Neural cell (in vitro differentiated cells): ENCODE data around the gene CDK5R1. TPM values are rescaled to one million over a fixed set of nuclear protein-coding genes. Genes with fewer than 3 reads are reported as not detected.

Experiments
- H2AFZ ChIP-seq: fragments of 200-600, 300-800 bp; sonication (generic), shearing (Covaris generic); 2 replicates; pipeline ENCODE4 v1.6.0; 2014; ENCODE audit warnings: low read depth, mild to moderate bottlenecking, antibody characterized with exemption, low read length, moderate library complexity
- H3F3A ChIP-seq: fragments of 200-600 bp; shearing (Covaris generic); 2 replicates; pipeline ENCODE4 v1.6.1; 2016; ENCODE audit warnings: mild to moderate bottlenecking, moderate library complexity, mixed read lengths, antibody characterized with exemption, low read length; ENCODE audit not compliant: insufficient read depth, poor library complexity, severe bottlenecking
- H3K27ac ChIP-seq: fragments of 200-600, 300-800 bp; sonication (generic), shearing (Covaris generic); 2 replicates; pipeline ENCODE4 v1.5.1; 2014; ENCODE audit warnings: mild to moderate bottlenecking, low read length, moderate library complexity
- H3K27me3 ChIP-seq: fragments of 300-800, 200-600 bp; sonication (generic), shearing (Covaris generic); 2 replicates; pipeline ENCODE4 v1.6.0; 2014; ENCODE audit warnings: mild to moderate bottlenecking, low read depth, low read length, moderate library complexity; ENCODE audit not compliant: insufficient read depth
- H3K36me3 ChIP-seq: fragments of 300-800, 200-600 bp; sonication (generic), shearing (Covaris generic); 2 replicates; pipeline ENCODE4 v1.5.1; 2014; ENCODE audit warnings: mild to moderate bottlenecking, antibody characterized with exemption, low read length, moderate library complexity; ENCODE audit not compliant: insufficient read depth
- H3K4me2 ChIP-seq: fragments of 300-800, 200-600 bp; sonication (generic), shearing (Covaris generic); 2 replicates; pipeline ENCODE4 v1.6.0; 2014; ENCODE audit warnings: mild to moderate bottlenecking, low read length
- H3K4me3 ChIP-seq: fragments of 300-800, 200-600 bp; sonication (generic), shearing (Covaris generic); 2 replicates; pipeline ENCODE4 v1.5.1; 2014; ENCODE audit warnings: mild to moderate bottlenecking, low read length, moderate library complexity
- H3K79me2 ChIP-seq: fragments of 200-600 bp; shearing (Covaris generic); replicated peaks from 2 replicates; pipeline ENCODE4 v1.6.0; 2014; ENCODE audit warnings: mild to moderate bottlenecking, low read length, moderate library complexity; ENCODE audit not compliant: insufficient read depth
- H3K9ac ChIP-seq: fragments of 300-800, 200-600 bp; sonication (generic), shearing (Covaris generic); 2 replicates; pipeline ENCODE4 v1.6.1; 2016; ENCODE audit warnings: mild to moderate bottlenecking, low read length, mixed read lengths
- H3K9me2 ChIP-seq: fragments of 200-600 bp; shearing (Covaris generic); 2 replicates; pipeline ENCODE4 v1.6.1; 2016; ENCODE audit warnings: mild to moderate bottlenecking, low read length, mixed read lengths; ENCODE audit not compliant: insufficient read depth
- H3K9me3 ChIP-seq: fragments of 200-600, 300-800 bp; sonication (generic), shearing (Covaris generic); 2 replicates; pipeline ENCODE4 v1.6.1; 2016; ENCODE audit warnings: mild to moderate bottlenecking, mixed run types, low read length, moderate library complexity, mixed read lengths
- H4K20me1 ChIP-seq: fragments of 200-600 bp; shearing (Covaris generic); 2 replicates; pipeline ENCODE4 v1.6.1; 2016; ENCODE audit warnings: mild to moderate bottlenecking, mixed run types; ENCODE audit not compliant: insufficient read depth
- EP300 ChIP-seq: fragments of 450-650 bp; conservative IDR thresholded peaks from 2 replicates; pipeline ENCODE4 v1.6.1; 2014; ENCODE audit warnings: antibody characterized with exemption, mild to moderate bottlenecking, moderate library complexity; ENCODE audit not compliant: poor library complexity, severe bottlenecking
- EZH2 ChIP-seq: fragments of 200-600, 300-800 bp; shearing (Covaris generic), sonication (generic); IDR thresholded peaks from 2 replicates; pipeline ENCODE4 v1.6.1; 2014; ENCODE audit warnings: antibody characterized with exemption, low read length, borderline replicate concordance, mild to moderate bottlenecking; ENCODE audit not compliant: insufficient read depth, poor library complexity, severe bottlenecking
- MXI1 ChIP-seq: fragments of 450-650 bp; conservative IDR thresholded peaks from 2 replicates; pipeline ENCODE4 v1.6.1; 2014; ENCODE audit warnings: antibody characterized with exemption, mild to moderate bottlenecking; ENCODE audit not compliant: poor library complexity, severe bottlenecking
- POLR2AphosphoS5 ChIP-seq: IDR thresholded peaks from 2 replicates; pipeline ENCODE4 v1.6.1; 2012
- RAD21 ChIP-seq: fragments of 450-650 bp; conservative IDR thresholded peaks from 2 replicates; pipeline ENCODE4 v1.6.1; 2014; ENCODE audit warnings: antibody characterized with exemption, mild to moderate bottlenecking, moderate library complexity
- SMC3 ChIP-seq: fragments of 450-650 bp; conservative IDR thresholded peaks from 2 replicates; pipeline ENCODE4 v1.6.1; 2014; ENCODE audit warnings: antibody characterized with exemption, mild to moderate bottlenecking, moderate library complexity; ENCODE audit not compliant: poor library complexity
- TAF1 ChIP-seq: IDR thresholded peaks from 2 replicates; pipeline ENCODE4 v1.6.1; 2012; ENCODE audit warnings: low read depth
- polyA plus RNA-seq: library from polyadenylated mRNA; depleted of rRNA; stranded (reverse); fragments of >200 nt; gene quantifications from 2 replicates; pipeline ENCODE4 v1.2.3, GENCODE V29; 2014
- TF ChIP-seq, protein P1 (sequence below): fragments of 450-650 bp; IDR thresholded peaks from 2 replicates; pipeline ENCODE4 v1.5.1; 2014; ENCODE audit warnings: antibody characterized with exemption, mild to moderate bottlenecking, moderate library complexity; ENCODE audit not compliant: poor library complexity, severe bottlenecking
- TF ChIP-seq, protein P2 (sequence below): IDR thresholded peaks from 2 replicates; pipeline ENCODE4 v1.6.1; 2012; ENCODE audit warnings: borderline replicate concordance

CDK5R1 gene
- polyA plus RNA-seq, 1 donor from 2014 or later, result 199 TPM

DNA sequence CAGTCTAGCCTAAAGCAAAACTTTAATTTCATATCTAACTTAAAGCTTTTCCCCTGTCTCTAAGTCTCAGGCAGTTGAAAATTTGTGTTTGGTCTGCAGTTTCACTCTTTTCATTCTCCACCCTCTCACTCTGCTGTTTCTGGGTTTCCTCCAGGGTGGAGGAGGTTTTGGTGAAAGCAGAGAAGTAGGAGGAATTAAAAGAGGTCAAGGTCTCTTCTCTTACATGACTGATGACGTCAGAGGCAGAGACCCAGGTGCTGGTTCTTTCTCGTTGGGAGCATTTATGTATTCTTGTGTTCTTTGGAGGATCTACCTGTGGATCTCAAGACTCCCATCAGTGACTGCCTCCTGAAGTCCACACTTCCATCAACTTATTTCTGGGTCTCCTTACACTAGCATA lies 44.9 kb upstream of the CDK5R1 start:
- Histone ChIP-seq H3K27ac (no peak overlapping the region), H3K9me2 (no peaks in the 10 kb centered on the region), H4K20me1 (no peaks in the 10 kb centered on the region), H3K4me2 (no peak overlapping the region), H3K4me3 (no peak overlapping the region), H3K79me2 (peaks cover 24% of the 10 kb centered on the region), H2AFZ (no peak overlapping the region), H3F3A (no peaks in the 10 kb centered on the region), H3K9ac (no peak overlapping the region), H3K36me3 (no peaks in the 10 kb centered on the region), H3K9me3 (no peaks in the 10 kb centered on the region), H3K27me3 (no peaks in the 10 kb centered on the region)
- no peak for TF ChIP-seq POLR2AphosphoS5
- no peak for TF ChIP-seq TAF1
- TF ChIP-seq MXI1, result no peak
- TF ChIP-seq SMC3, result no peak
- TF ChIP-seq, protein P1, sequence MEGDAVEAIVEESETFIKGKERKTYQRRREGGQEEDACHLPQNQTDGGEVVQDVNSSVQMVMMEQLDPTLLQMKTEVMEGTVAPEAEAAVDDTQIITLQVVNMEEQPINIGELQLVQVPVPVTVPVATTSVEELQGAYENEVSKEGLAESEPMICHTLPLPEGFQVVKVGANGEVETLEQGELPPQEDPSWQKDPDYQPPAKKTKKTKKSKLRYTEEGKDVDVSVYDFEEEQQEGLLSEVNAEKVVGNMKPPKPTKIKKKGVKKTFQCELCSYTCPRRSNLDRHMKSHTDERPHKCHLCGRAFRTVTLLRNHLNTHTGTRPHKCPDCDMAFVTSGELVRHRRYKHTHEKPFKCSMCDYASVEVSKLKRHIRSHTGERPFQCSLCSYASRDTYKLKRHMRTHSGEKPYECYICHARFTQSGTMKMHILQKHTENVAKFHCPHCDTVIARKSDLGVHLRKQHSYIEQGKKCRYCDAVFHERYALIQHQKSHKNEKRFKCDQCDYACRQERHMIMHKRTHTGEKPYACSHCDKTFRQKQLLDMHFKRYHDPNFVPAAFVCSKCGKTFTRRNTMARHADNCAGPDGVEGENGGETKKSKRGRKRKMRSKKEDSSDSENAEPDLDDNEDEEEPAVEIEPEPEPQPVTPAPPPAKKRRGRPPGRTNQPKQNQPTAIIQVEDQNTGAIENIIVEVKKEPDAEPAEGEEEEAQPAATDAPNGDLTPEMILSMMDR, result no peak
- TF ChIP-seq RAD21, result no peak
- TF ChIP-seq, protein P2, sequence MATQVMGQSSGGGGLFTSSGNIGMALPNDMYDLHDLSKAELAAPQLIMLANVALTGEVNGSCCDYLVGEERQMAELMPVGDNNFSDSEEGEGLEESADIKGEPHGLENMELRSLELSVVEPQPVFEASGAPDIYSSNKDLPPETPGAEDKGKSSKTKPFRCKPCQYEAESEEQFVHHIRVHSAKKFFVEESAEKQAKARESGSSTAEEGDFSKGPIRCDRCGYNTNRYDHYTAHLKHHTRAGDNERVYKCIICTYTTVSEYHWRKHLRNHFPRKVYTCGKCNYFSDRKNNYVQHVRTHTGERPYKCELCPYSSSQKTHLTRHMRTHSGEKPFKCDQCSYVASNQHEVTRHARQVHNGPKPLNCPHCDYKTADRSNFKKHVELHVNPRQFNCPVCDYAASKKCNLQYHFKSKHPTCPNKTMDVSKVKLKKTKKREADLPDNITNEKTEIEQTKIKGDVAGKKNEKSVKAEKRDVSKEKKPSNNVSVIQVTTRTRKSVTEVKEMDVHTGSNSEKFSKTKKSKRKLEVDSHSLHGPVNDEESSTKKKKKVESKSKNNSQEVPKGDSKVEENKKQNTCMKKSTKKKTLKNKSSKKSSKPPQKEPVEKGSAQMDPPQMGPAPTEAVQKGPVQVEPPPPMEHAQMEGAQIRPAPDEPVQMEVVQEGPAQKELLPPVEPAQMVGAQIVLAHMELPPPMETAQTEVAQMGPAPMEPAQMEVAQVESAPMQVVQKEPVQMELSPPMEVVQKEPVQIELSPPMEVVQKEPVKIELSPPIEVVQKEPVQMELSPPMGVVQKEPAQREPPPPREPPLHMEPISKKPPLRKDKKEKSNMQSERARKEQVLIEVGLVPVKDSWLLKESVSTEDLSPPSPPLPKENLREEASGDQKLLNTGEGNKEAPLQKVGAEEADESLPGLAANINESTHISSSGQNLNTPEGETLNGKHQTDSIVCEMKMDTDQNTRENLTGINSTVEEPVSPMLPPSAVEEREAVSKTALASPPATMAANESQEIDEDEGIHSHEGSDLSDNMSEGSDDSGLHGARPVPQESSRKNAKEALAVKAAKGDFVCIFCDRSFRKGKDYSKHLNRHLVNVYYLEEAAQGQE, result no peak
- no peak for TF ChIP-seq EP300
- TF ChIP-seq EZH2, result no peak

DNA sequence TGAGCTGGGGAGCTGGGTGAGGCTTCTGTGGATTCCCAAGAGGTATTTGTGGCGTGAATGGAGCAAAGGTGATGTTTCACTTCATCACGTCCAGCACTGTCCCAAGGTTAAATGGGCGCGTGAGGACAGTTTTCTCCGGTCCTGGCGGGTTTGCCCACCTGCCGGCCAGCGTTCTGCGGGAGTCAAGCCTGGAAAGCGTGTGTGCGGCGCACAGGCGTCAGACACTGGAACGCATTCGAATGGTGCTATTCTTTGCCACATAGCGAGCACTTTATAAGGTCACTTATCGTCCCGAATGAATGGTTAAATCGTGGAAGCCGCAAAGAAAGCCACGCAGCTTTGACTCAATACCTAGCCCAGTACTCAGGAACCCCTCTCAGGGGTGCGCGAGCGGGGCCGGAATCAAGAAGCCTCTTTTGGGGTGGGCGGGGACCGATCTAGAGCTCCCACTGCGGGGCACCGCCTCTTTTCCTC lies 42.9 kb upstream of the CDK5R1 start:
- Histone ChIP-seq H3K9ac (no peak overlapping the region), H3K4me3 (peak overlapping the region; percentile 98), H3F3A (no peaks in the 10 kb centered on the region), H2AFZ (no peak overlapping the region), H3K27ac (no peak overlapping the region), H4K20me1 (no peaks in the 10 kb centered on the region), H3K36me3 (peaks cover 4% of the 10 kb centered on the region), H3K9me2 (no peaks in the 10 kb centered on the region), H3K9me3 (no peaks in the 10 kb centered on the region), H3K79me2 (peaks cover 44% of the 10 kb centered on the region), H3K27me3 (no peaks in the 10 kb centered on the region), H3K4me2 (no peak overlapping the region)
- TF ChIP-seq SMC3 (peak; percentile 61), MXI1 (no peak), EZH2 (no peak), RAD21 (no peak)
- TF ChIP-seq, protein P2, result no peak
